K562 (cell line): ENCODE data around the gene ANO8. TPM values are rescaled to one million over a fixed set of nuclear protein-coding genes. Genes with fewer than 3 reads are reported as not detected.

ENCODE experiments used
- CHD7 ChIP-seq: fragments of 200-600 bp; sonication (generic); IDR thresholded peaks from one replicate; pipeline ENCODE4 v1.6.1; 2012; ENCODE audit warnings: mild to moderate bottlenecking, low read depth, low read length, inconsistent platforms
- CTCFL ChIP-seq: IDR thresholded peaks from 2 replicates; pipeline ENCODE4 v1.6.1; 2011; ENCODE audit warnings: borderline replicate concordance, low read depth, mild to moderate bottlenecking, moderate library complexity, low read length; ENCODE audit not compliant: insufficient read depth, poor library complexity, severe bottlenecking
- MBD2 ChIP-seq: sonication (generic); IDR thresholded peaks from 2 replicates; pipeline ENCODE4 v1.6.1; 2016; ENCODE audit warnings: low read depth, borderline replicate concordance
- SIRT6 ChIP-seq: IDR thresholded peaks from one replicate; pipeline ENCODE4 v1.6.1; 2012; ENCODE audit warnings: low read depth, mild to moderate bottlenecking, control low read depth, inconsistent platforms, low read length, moderate library complexity
- TAF9B ChIP-seq: fragments of 450-650 bp; IDR thresholded peaks from 2 replicates; pipeline ENCODE4 v1.6.1; 2018; ENCODE audit warnings: mild to moderate bottlenecking; ENCODE audit not compliant: partially characterized antibody
- THAP12 ChIP-seq: fragments of 250-450 bp; sonication (Bioruptor Pico); IDR thresholded peaks from 2 replicates; pipeline ENCODE4 v1.9.0; 2021; ENCODE audit warnings: mild to moderate bottlenecking, inconsistent platforms
- WHSC1 ChIP-seq: IDR thresholded peaks from one replicate; pipeline ENCODE4 v1.6.1; 2012; ENCODE audit warnings: low read length, control low read depth, inconsistent platforms
- ZBTB2 ChIP-seq: fragments of 450-650 bp; IDR thresholded peaks from 2 replicates; pipeline ENCODE4 v1.6.1; 2016; ENCODE audit warnings: antibody characterized with exemption
- polyA plus RNA-seq, 8 experiments: library from polyadenylated mRNA; depleted of rRNA in 4 of 8; stranded (reverse) in 5 of 8; unstranded in 3 of 8; fragments of >200 nt; fragmentation: Nextera tagmentation in 2 of 8; fragmentation: Illumina TruSeq in 1 of 8; extraction: Ambion mirVana in 2 of 8; extraction: Trizol in 1 of 8; gene quantifications; 2 replicates each; pipeline versions ENCODE4 v1.2.1 to v1.2.3, GENCODE V29; 2011 to 2014; ENCODE audit warnings: inconsistent platforms in 1 of 8, missing spikeins in 1 of 8
- total RNA-seq, 7 experiments: library from RNA; depleted of rRNA in 6 of 7; stranded (reverse); fragments of >200 nt in 6 of 7; fragmentation: Illumina TruSeq in 2 of 7; extraction: Trizol in 2 of 7; gene quantifications; 2 replicates each; pipeline versions ENCODE4 v1.2.1 to v1.2.3, GENCODE V29; 2011 to 2021; ENCODE audit warnings: low replicate concordance in 1 of 7

ANO8 gene
- total and polyA plus RNA-seq, 9 of the 15 experiments (the other 6 are each of a cell fraction or from before 2014, with no cell fraction given) = 0.07 to 7.6 (median 2.3) TPM; not detected in 1

- TF ChIP-seq CHD7 (peak; percentile 51), ZBTB2 (peak; percentile 22; the same call in 1 of the 2 replicates), WHSC1 (no peak), SIRT6 (no peak), CTCFL (no peak), MBD2 (peak; percentile 98), THAP12 (0 out of 2 replicates have a peak, but pooled peaks have one; percentile 30), TAF9B (no peak)
These were observed 2.4 kb upstream of the ANO8 start, which contains the start of gene GTPBP3 (continued) for GRCh38 chr19:17336872-17337674.
